Suprapubic skin (tissue), 4 donors: ENCODE measurements around the gene TNFSF8.

Experiments
- EP300 ChIP-seq: sonication (generic); formaldehyde crosslinking; IDR thresholded peaks from one replicate; pipeline ENCODE4 v1.6.1; 2017; ENCODE audit warnings: antibody characterized with exemption
- POLR2AphosphoS5 ChIP-seq, 3 donors: sonication (generic); formaldehyde crosslinking; IDR thresholded peaks; one replicate each; pipeline ENCODE4 v1.6.1; 2017; ENCODE audit warnings: antibody characterized with exemption in 3 of 3
- TF ChIP-seq, protein P1 (sequence below), 2 donors: fragments of 200-600 bp in 1 of 2; fragments of 450-650 bp in 1 of 2; sonication (generic) in 1 of 2; IDR thresholded peaks; one replicate each; pipeline ENCODE4 v1.5.1; 2016 to 2019; ENCODE audit warnings: antibody characterized with exemption in 2 of 2, mild to moderate bottlenecking in 1 of 2, moderate library complexity in 1 of 2

DNA sequence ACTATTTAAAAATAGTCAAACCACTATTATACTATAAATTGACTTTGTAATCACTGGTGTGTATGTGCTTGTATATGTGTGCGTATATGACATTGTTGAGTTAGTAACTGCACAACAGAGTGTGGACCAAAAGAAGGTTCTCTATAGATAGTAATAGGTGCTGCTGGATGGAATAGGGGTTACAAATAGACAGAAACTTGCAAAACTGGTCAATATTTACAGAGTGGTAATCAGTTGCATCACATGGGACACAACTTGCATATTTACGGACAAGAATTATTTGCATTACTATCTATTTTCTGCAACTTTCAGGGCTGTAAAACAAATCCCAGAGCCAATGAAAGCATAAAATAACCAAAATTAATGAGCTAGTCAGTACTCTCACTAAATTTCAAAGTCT is 42.4 kb downstream of the TNFSF8 start:
- no peak for TF ChIP-seq EP300
- no peak for TF ChIP-seq POLR2AphosphoS5 (IDR thresholded peaks at IDR 0.05)
- TF ChIP-seq, protein P1, sequence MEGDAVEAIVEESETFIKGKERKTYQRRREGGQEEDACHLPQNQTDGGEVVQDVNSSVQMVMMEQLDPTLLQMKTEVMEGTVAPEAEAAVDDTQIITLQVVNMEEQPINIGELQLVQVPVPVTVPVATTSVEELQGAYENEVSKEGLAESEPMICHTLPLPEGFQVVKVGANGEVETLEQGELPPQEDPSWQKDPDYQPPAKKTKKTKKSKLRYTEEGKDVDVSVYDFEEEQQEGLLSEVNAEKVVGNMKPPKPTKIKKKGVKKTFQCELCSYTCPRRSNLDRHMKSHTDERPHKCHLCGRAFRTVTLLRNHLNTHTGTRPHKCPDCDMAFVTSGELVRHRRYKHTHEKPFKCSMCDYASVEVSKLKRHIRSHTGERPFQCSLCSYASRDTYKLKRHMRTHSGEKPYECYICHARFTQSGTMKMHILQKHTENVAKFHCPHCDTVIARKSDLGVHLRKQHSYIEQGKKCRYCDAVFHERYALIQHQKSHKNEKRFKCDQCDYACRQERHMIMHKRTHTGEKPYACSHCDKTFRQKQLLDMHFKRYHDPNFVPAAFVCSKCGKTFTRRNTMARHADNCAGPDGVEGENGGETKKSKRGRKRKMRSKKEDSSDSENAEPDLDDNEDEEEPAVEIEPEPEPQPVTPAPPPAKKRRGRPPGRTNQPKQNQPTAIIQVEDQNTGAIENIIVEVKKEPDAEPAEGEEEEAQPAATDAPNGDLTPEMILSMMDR (IDR thresholded peaks at IDR 0.05): no peak
